Neural cell (in vitro differentiated cells): Measurements from ENCODE around the gene GRHL3.

ENCODE experiments used
- CTCF ChIP-seq: fragments of 450-650 bp; IDR thresholded peaks from 2 replicates; pipeline ENCODE4 v1.5.1; 2014; ENCODE audit warnings: antibody characterized with exemption, mild to moderate bottlenecking, moderate library complexity; ENCODE audit not compliant: poor library complexity, severe bottlenecking
- EP300 ChIP-seq: fragments of 450-650 bp; conservative IDR thresholded peaks from 2 replicates; pipeline ENCODE4 v1.6.1; 2014; ENCODE audit warnings: antibody characterized with exemption, mild to moderate bottlenecking, moderate library complexity; ENCODE audit not compliant: poor library complexity, severe bottlenecking
- RAD21 ChIP-seq: fragments of 450-650 bp; conservative IDR thresholded peaks from 2 replicates; pipeline ENCODE4 v1.6.1; 2014; ENCODE audit warnings: antibody characterized with exemption, mild to moderate bottlenecking, moderate library complexity
- REST ChIP-seq: IDR thresholded peaks from 2 replicates; pipeline ENCODE4 v1.6.1; 2012; ENCODE audit warnings: borderline replicate concordance

- TF ChIP-seq EP300 (no peak), CTCF (no peak), RAD21 (no peak), REST (no peak)
Measured at GRCh38 chr1:24275104-24275410, 44.1 kb upstream of the GRHL3 start.
